Gastrocnemius medialis (tissue), 4 donors: Measurements from ENCODE around the gene FAM163B. TPM values are rescaled to one million over a fixed set of nuclear protein-coding genes. Genes with fewer than 3 reads are reported as not detected.

Experiments used
- ATAC-seq, 2 donors: fragments of 150-250 bp; one replicate each; pipeline ENCODE4 v1.9.1; 2016
- DNase-seq, 2 donors: peaks; one replicate each; pipeline ENCODE4 v3.0.0-alpha.2; 2019
- H3K27ac ChIP-seq, 4 donors: fragments of 200-600 bp; sonication (generic); 1 replicate in 1 of 4; 2 replicates in 3 of 4; pipeline ENCODE4 v1.5.1; 2016 to 2018; ENCODE audit warnings: mild to moderate bottlenecking in 2 of 4, moderate library complexity in 1 of 4
- H3K27me3 ChIP-seq, 3 donors: fragments of 200-600 bp; sonication (generic) in 2 of 3; 1 replicate in 1 of 3; 2 replicates in 2 of 3; pipeline versions ENCODE4 v1.5.1 to v1.6.0; 2016 to 2019; ENCODE audit warnings: mild to moderate bottlenecking in 1 of 3, moderate library complexity in 1 of 3
- H3K36me3 ChIP-seq, 2 donors: fragments of 200-600 bp; sonication (generic) in 1 of 2; one replicate each; pipeline ENCODE4 v1.5.1; 2017 to 2018
- H3K4me1 ChIP-seq, 2 donors: fragments of 200-600 bp; sonication (generic) in 1 of 2; one replicate each; pipeline ENCODE4 v1.5.1; 2016 to 2017; ENCODE audit warnings: mild to moderate bottlenecking in 2 of 2
- H3K4me3 ChIP-seq, 4 donors: fragments of 200-600 bp; sonication (generic) in 3 of 4; 1 replicate in 1 of 4; 2 replicates in 3 of 4; pipeline ENCODE4 v1.5.1; 2016 to 2019; ENCODE audit warnings: mild to moderate bottlenecking in 2 of 4
- H3K9me3 ChIP-seq, 3 donors: fragments of 200-600 bp; sonication (generic) in 2 of 3; 1 replicate in 1 of 3; 2 replicates in 2 of 3; pipeline ENCODE4 v1.5.1; 2016 to 2019
- POLR2A ChIP-seq, 2 donors: fragments of 450-650 bp; IDR thresholded peaks; one replicate each; pipeline ENCODE4 v1.6.1; 2017; ENCODE audit warnings: antibody characterized with exemption in 2 of 2, mild to moderate bottlenecking in 2 of 2, moderate library complexity in 2 of 2
- in situ Hi-C, 4 donors: fragments of 200-750 bp; cut with MboI; loops; one replicate each; pipeline versions ENCODE4 v1.15.0 to v1.8.0; 2017; ENCODE audit warnings: low sequenced_read_pairs in 4 of 4
- intact Hi-C: fragments of 100-400 bp; cut with DNase I; formaldehyde crosslinking; loops from one replicate; pipeline ENCODE4 v1.15.1; 2023; ENCODE audit warnings: low total_unique reads
- total RNA-seq, 4 donors: library from RNA; depleted of rRNA; stranded (reverse); fragments of >200 nt; gene quantifications; one replicate each; pipeline versions ENCODE4 v1.1.0 to v1.2.3, GENCODE V29; 2016
- TF ChIP-seq, protein P1 (sequence below), 5 experiments: fragments of 450-650 bp in 3 of 5; fragments of 200-600 bp in 2 of 5; sonication (generic) in 2 of 5; IDR thresholded peaks in 4 of 5; conservative IDR thresholded peaks in 1 of 5; 1 replicate in 4 of 5; 2 replicates in 1 of 5; pipeline ENCODE4 v1.5.1; 2016 to 2019; ENCODE audit warnings: antibody characterized with exemption in 5 of 5, mild to moderate bottlenecking in 3 of 5, moderate library complexity in 3 of 5

FAM163B gene
- total RNA-seq, 4 donors from 2014 or later = not detected

- H3K27me3 ChIP-seq = peaks cover 35 to 56% (median 54%) of the 10 kb centered on the region in 3 donors
- TF ChIP-seq, protein P1, sequence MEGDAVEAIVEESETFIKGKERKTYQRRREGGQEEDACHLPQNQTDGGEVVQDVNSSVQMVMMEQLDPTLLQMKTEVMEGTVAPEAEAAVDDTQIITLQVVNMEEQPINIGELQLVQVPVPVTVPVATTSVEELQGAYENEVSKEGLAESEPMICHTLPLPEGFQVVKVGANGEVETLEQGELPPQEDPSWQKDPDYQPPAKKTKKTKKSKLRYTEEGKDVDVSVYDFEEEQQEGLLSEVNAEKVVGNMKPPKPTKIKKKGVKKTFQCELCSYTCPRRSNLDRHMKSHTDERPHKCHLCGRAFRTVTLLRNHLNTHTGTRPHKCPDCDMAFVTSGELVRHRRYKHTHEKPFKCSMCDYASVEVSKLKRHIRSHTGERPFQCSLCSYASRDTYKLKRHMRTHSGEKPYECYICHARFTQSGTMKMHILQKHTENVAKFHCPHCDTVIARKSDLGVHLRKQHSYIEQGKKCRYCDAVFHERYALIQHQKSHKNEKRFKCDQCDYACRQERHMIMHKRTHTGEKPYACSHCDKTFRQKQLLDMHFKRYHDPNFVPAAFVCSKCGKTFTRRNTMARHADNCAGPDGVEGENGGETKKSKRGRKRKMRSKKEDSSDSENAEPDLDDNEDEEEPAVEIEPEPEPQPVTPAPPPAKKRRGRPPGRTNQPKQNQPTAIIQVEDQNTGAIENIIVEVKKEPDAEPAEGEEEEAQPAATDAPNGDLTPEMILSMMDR (IDR thresholded peaks at IDR 0.05 in 4 of 5, conservative IDR thresholded peaks at IDR 0.05 in 1 of 5) = no peak
- no peak for TF ChIP-seq POLR2A (IDR thresholded peaks at IDR 0.05)
These were observed 45.8 kb upstream of the FAM163B start for GRCh38 chr9:133654736-133655657.

GRCh38 chr9:133653638-133654037, 44.4 kb upstream of the FAM163B start:
- ATAC-seq = no peak
- Histone ChIP-seq H3K4me1 (peaks cover 0 to 5% of the 10 kb centered on the region in 2 donors), H3K27me3 (peaks cover 23 to 50% (median 49%) of the 10 kb centered on the region in 3 donors)

More at GRCh38 chr9:133654736-133655657, 45.8 kb upstream of the FAM163B start:
- Histone ChIP-seq H3K36me3 (no peaks in the 10 kb centered on the region), H3K27ac (no peak overlapping the region), H3K4me3 (no peak overlapping the region), H3K9me3 (no peaks in the 10 kb centered on the region), H3K4me1 (peaks cover 0 to 6% of the 10 kb centered on the region in 2 donors)
- no peak for DNase-seq
- no peak for ATAC-seq
- in situ Hi-C loops = no loop called here
- intact Hi-C loops = no loop called here

DNA sequence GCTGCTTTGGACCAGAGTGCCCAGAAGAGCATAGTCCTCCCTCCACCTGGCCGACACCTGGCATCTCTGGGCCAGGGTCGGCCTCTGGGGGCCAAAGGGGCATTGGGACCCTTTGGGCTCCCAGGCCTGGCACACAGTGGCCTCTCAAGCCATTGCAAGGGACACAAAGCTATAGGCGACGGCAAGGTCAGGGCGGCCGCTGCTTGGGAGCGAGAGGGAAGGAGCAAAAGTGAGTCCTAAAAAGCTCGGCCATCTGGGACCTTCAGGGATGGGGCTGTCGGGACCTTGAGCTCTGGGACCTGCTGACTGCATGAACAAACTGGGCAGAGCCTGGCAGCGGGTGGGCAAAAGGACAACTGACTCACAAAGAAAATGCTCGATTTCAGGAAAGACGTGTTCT, 40.8 kb upstream of the FAM163B start:
- Histone ChIP-seq H3K4me1 (no peaks in the 10 kb centered on the region), H3K27me3 (peaks cover 13 to 25% (median 19%) of the 10 kb centered on the region in 3 donors), H3K9me3 (no peaks in the 10 kb centered on the region), H3K36me3 (no peaks in the 10 kb centered on the region), H3K4me3 (no peak overlapping the region), H3K27ac (no peak overlapping the region)
- TF ChIP-seq, protein P1 (IDR thresholded peaks at IDR 0.05 in 4 of 5, conservative IDR thresholded peaks at IDR 0.05 in 1 of 5) = no peak
- TF ChIP-seq POLR2A (IDR thresholded peaks at IDR 0.05) = no peak
- intact Hi-C loops = no loop called here
- no peak for ATAC-seq
- in situ Hi-C loops = no loop called here
- no peak for DNase-seq

More at GRCh38 chr9:133653638-133654037, 44.4 kb upstream of the FAM163B start:
- Histone ChIP-seq H3K36me3 (no peaks in the 10 kb centered on the region), H3K27ac (no peak overlapping the region), H3K4me3 (no peak overlapping the region), H3K9me3 (no peaks in the 10 kb centered on the region)
- in situ Hi-C loops = no loop called here
- TF ChIP-seq, protein P1 (IDR thresholded peaks at IDR 0.05 in 4 of 5, conservative IDR thresholded peaks at IDR 0.05 in 1 of 5) = no peak
- no peak for TF ChIP-seq POLR2A (IDR thresholded peaks at IDR 0.05)
- no peak for DNase-seq
- intact Hi-C loops = no loop called here

DNA sequence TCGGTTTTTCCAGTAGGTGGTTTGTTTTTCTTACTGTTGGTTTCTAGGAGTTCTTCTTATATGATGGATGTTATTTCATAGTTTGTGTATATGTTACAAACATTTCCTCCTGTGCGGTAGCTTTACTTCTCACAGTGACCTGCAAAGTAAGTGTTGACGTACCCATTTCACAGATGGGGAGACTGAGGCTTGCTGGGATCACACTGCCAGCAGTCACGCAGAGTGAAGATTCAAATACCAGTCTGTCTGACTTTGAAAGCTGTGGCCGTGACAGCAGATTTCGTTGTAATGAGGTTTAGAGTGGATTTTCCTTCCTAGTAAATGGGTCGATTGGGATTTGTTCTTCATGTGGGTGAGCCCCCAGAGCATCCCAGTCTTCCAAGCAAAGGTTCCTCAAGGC, 40.0 kb upstream of the FAM163B start:
- Histone ChIP-seq H3K27me3 (peaks cover 13 to 19% (median 14%) of the 10 kb centered on the region in 3 donors), H3K27ac (no peak overlapping the region), H3K36me3 (no peaks in the 10 kb centered on the region), H3K4me1 (no peaks in the 10 kb centered on the region), H3K4me3 (no peak overlapping the region), H3K9me3 (no peaks in the 10 kb centered on the region)
- DNase-seq (no peak), ATAC-seq (no peak)
- in situ Hi-C loops (no loop called here), intact Hi-C loops (no loop called here)
- no peak for TF ChIP-seq POLR2A (IDR thresholded peaks at IDR 0.05)
- TF ChIP-seq, protein P1 (IDR thresholded peaks at IDR 0.05 in 4 of 5, conservative IDR thresholded peaks at IDR 0.05 in 1 of 5) = no peak
